Natural killer cell (primary cell): ENCODE measurements around the gene MAGOH. TPM values are rescaled to one million over a fixed set of nuclear protein-coding genes. Genes with fewer than 3 reads are reported as not detected.

Experiments used
- ATAC-seq, 3 donors: fragments of 150-1000 bp in 2 of 3; fragments of 200-7000 bp in 1 of 3; cut with Tn5 transposase; 1 replicate in 1 of 3; 2 replicates in 2 of 3; pipeline ENCODE4 v1.10.0; 2021; ENCODE audit warnings: mild to moderate bottlenecking in 2 of 3, moderate library complexity in 2 of 3
- DNase-seq, 2 donors: peaks; one replicate each; pipeline versions ENCODE4 v3.0.0 to v3.0.0-alpha.2; 2013 to 2021; ENCODE audit warnings: mixed read lengths in 1 of 2
- H3K27ac ChIP-seq: one replicate; pipeline ENCODE4 v1.5.1; 2013; ENCODE audit warnings: mild to moderate bottlenecking, low read length
- H3K27me3 ChIP-seq: one replicate; pipeline ENCODE4 v1.6.1; 2013; ENCODE audit warnings: low read length; ENCODE audit not compliant: control insufficient read depth, insufficient read depth
- H3K36me3 ChIP-seq: one replicate; pipeline ENCODE4 v1.6.1; 2013; ENCODE audit warnings: low read length; ENCODE audit not compliant: control insufficient read depth, insufficient read depth
- H3K4me1 ChIP-seq: one replicate; pipeline ENCODE4 v1.6.1; 2013; ENCODE audit warnings: low read length; ENCODE audit not compliant: control insufficient read depth, insufficient read depth
- H3K4me3 ChIP-seq: one replicate; pipeline ENCODE4 v1.5.1; 2013; ENCODE audit warnings: low read length
- H3K9me3 ChIP-seq: one replicate; pipeline ENCODE4 v1.6.1; 2013; ENCODE audit warnings: low read length; ENCODE audit not compliant: control insufficient read depth, insufficient read depth
- H3K27ac Mint-ChIP-seq, 2 donors: one replicate each; pipeline ENCODE4 v1.8.0; 2022; ENCODE audit warnings: mild to moderate bottlenecking in 2 of 2, mixed read lengths in 2 of 2, moderate library complexity in 1 of 2
- H3K27me3 Mint-ChIP-seq, 2 donors: one replicate each; pipeline ENCODE4 v1.8.0; 2022; ENCODE audit warnings: low read depth in 2 of 2, mixed read lengths in 2 of 2
- H3K36me3 Mint-ChIP-seq: one replicate; pipeline ENCODE4 v1.8.0; 2022; ENCODE audit warnings: mixed read lengths
- H3K4me1 Mint-ChIP-seq, 2 donors: one replicate each; pipeline ENCODE4 v1.8.0; 2022; ENCODE audit warnings: mixed read lengths in 2 of 2
- H3K4me3 Mint-ChIP-seq: one replicate; pipeline ENCODE4 v1.8.0; 2022; ENCODE audit warnings: mild to moderate bottlenecking, moderate library complexity, mixed read lengths
- H3K9me3 Mint-ChIP-seq, 2 donors: one replicate each; pipeline ENCODE4 v1.8.0; 2022; ENCODE audit warnings: mixed read lengths in 2 of 2
- whole genome bisulfite sequencing: methylation state at CpG from one replicate; pipeline ENCODE4 v1.1.7; 2013; ENCODE audit warnings: missing lambda C conversion rate; ENCODE audit not compliant: insufficient coverage; 5-methylcytosine and 5-hydroxymethylcytosine counted together
- intact Hi-C: fragments of 100-400 bp; cut with micrococcal nuclease; formaldehyde crosslinking; loops from one replicate; pipeline ENCODE4 v1.14.2; 2022
- total RNA-seq, 4 donors: library from RNA; stranded (reverse); fragments of 120-200 nt in 1 of 4; gene quantifications; one replicate each; pipeline versions ENCODE4 v1.2.3 to v1.2.4, GENCODE V29; 2013 to 2022
- TF ChIP-seq, protein P1 (sequence below): fragments of 200-600 bp; IDR thresholded peaks from one replicate; pipeline ENCODE4 v1.8.0; 2022; ENCODE audit warnings: antibody characterized with exemption

MAGOH gene
- total RNA-seq, 3 donors from 2014 or later (not counting 1 experiment from before 2014, with no cell fraction given), result 48.6 to 70.4 (median 69.2) TPM

DNA sequence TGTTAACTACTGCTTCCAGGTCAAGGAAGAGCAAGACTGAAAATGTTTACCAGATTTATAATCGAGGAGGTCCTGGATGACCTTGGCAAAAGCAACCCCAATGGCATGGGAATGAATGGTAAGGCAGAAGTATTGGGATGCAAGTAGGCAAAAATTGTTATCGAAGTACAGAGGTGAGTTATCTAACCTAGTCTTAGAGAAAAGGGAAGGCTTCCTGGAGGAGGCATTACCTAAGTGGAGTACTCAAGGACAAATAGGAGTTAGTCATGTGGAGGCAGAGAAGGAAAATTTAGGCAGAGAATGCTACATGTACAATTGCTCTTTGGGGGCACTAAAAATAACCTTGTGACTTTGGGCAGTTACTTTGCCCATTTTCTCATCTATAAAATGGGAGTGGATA lies 3.5 kb upstream of the MAGOH start:
- H3K4me3 ChIP-seq, result no peak overlapping the region
- H3K27ac ChIP-seq, result no peak overlapping the region
- DNase-seq (no peak), ATAC-seq (no peak)
- no peaks in the 10 kb centered on the region for H3K36me3 ChIP-seq
- intact Hi-C loops, result no loop called here
- Mint-ChIP-seq H3K9me3 (no peaks in the 10 kb centered on the region), H3K27me3 (no peaks in the 10 kb centered on the region), H3K27ac (no peak overlapping the region), H3K36me3 (no peaks in the 10 kb centered on the region), H3K4me3 (no peak overlapping the region), H3K4me1 (peaks cover 20% of the 10 kb centered on the region in 2 donors)
- no peaks in the 10 kb centered on the region for H3K9me3 ChIP-seq
- H3K4me1 ChIP-seq, result peaks cover 18% of the 10 kb centered on the region
- no peaks in the 10 kb centered on the region for H3K27me3 ChIP-seq
- 100% methylated on average over 2 of the region's 2 CpGs for WGBS
- TF ChIP-seq, protein P1, sequence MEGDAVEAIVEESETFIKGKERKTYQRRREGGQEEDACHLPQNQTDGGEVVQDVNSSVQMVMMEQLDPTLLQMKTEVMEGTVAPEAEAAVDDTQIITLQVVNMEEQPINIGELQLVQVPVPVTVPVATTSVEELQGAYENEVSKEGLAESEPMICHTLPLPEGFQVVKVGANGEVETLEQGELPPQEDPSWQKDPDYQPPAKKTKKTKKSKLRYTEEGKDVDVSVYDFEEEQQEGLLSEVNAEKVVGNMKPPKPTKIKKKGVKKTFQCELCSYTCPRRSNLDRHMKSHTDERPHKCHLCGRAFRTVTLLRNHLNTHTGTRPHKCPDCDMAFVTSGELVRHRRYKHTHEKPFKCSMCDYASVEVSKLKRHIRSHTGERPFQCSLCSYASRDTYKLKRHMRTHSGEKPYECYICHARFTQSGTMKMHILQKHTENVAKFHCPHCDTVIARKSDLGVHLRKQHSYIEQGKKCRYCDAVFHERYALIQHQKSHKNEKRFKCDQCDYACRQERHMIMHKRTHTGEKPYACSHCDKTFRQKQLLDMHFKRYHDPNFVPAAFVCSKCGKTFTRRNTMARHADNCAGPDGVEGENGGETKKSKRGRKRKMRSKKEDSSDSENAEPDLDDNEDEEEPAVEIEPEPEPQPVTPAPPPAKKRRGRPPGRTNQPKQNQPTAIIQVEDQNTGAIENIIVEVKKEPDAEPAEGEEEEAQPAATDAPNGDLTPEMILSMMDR, result no peak

DNA sequence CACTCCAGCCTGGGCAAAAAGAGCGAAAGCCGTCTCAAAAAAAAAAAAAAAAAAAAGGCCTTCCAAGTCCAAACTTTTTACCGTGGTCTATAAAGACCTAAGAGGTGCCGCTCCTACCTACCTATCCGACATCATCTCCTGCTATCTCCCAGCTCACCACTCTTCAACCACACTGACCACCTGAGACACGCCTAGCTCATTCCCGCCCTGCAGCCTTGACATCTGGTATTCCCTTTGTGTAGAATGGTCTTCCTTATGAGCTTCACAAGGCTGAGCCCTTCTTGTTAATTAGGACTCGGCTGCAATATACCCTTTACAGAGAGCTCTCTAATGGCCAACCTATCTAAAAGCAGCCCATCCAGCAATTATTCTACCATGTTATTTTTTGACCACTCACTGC lies 680 bp downstream of the MAGOH start:
- Mint-ChIP-seq H3K27me3 (no peaks in the 10 kb centered on the region), H3K4me3 (peak overlapping the region; percentile 99), H3K4me1 (peaks cover 32 to 33% of the 10 kb centered on the region in 2 donors), H3K9me3 (no peaks in the 10 kb centered on the region), H3K27ac (peak overlapping the region; percentile 97 to 99), H3K36me3 (peaks cover 2% of the 10 kb centered on the region)
- intact Hi-C loops, result loop anchor here (1.0 to 5.0 kb wide), 3 partner anchors 17 to 600 kb away; partner anchors contain the start of genes CPT2, CZIB and NDC1
- TF ChIP-seq, protein P1, result no peak
- WGBS, result 33% methylated on average over 6 of the region's 8 CpGs
- ATAC-seq (no peak), DNase-seq (peak in 1 of 2 donors; percentile 11)
- Histone ChIP-seq H3K4me3 (peak overlapping the region; percentile 65), H3K27ac (peak overlapping the region; percentile 70), H3K27me3 (no peaks in the 10 kb centered on the region), H3K4me1 (peaks cover 23% of the 10 kb centered on the region), H3K36me3 (peaks cover 28% of the 10 kb centered on the region), H3K9me3 (no peaks in the 10 kb centered on the region)

DNA sequence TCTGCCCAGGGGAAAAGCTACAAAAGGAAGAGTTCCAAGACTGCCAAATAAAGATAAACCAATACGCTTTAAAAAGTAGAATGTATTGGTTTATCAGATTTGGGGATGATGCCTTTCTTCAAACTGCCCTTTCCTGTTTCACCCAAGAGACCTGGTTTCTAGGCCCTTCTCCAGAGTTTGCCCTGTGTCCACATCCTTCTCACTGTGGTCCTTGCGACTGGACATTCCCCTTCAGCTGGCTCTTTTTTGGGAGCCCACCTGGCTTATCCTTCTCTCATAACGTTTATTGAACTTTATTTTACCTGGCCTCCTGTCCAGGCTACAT lies 17.4 kb downstream of the MAGOH start:
- Histone ChIP-seq H3K4me3 (peak overlapping the region; percentile 97), H3K27me3 (no peaks in the 10 kb centered on the region), H3K27ac (peak overlapping the region; percentile 98), H3K36me3 (peaks cover 5% of the 10 kb centered on the region), H3K4me1 (peaks cover 16% of the 10 kb centered on the region), H3K9me3 (no peaks in the 10 kb centered on the region)
- Mint-ChIP-seq H3K4me1 (peaks cover 15 to 26% of the 10 kb centered on the region in 2 donors), H3K27ac (peak overlapping the region; percentile 90 to 97), H3K4me3 (peak overlapping the region; percentile 91), H3K9me3 (no peaks in the 10 kb centered on the region), H3K36me3 (no peaks in the 10 kb centered on the region), H3K27me3 (no peaks in the 10 kb centered on the region)
- DNase-seq, result no peak
- TF ChIP-seq, protein P1, result no peak
- no peak for ATAC-seq
- 68% methylated on average over 3 of the region's 3 CpGs for WGBS
- intact Hi-C loops, result loop anchor here (1.0 kb wide), 2 partner anchors 17 to 25 kb away; partner anchors contain the start of genes CPT2 and MAGOH
